Measurements from ENCODE around the gene C19orf44.
"Not testable (repeated sequence)": the region's sequence is repeated elsewhere in the genome, so short reads cannot be mapped to it uniquely, and the experiment has no call there.

Gene C19orf44

GRCh38 chr19:16495982-16496612 is at the start of gene C19orf44, which contains the start of gene CALR3:
C19orf44 (plus strand) TSS chr19:16496394; CDS start chr19:16500793, 4,399 bp downstream.
CALR3 (minus strand) TSS chr19:16496167; CDS start chr19:16496129, 38 bp downstream.
- peak within 1 kb of the TSS; percentile 82 for H3K4me3 ChIP-seq
- peak within 1 kb of the TSS; percentile 73 for H3K9ac ChIP-seq
- H3K36me3 ChIP-seq, result peaks cover 6% of the 10 kb centered on the region
- peaks cover 24% of the 10 kb centered on the region for H3K4me1 ChIP-seq
- peak within 1 kb of the TSS; percentile 94 for H3K4me2 ChIP-seq
- H4K20me1 ChIP-seq, result no peaks in the 10 kb centered on the region
- no peaks in the 10 kb centered on the region for H3K27me3 ChIP-seq
- TF ChIP-seq Cebpa-rat (IDR thresholded peaks at IDR 0.05), result no peak
- peak within 1 kb of the TSS; percentile 35; the same call in 1 of the 2 replicates for H3K27ac ChIP-seq
- no peaks in the 10 kb centered on the region for H3K9me3 ChIP-seq

GRCh38 chr19:16446724-16447368 is 49.3 kb upstream of the C19orf44 start:
- peaks cover 98% of the 10 kb centered on the region for H4K20me1 ChIP-seq
- H3K27me3 ChIP-seq, result no peaks in the 10 kb centered on the region
- peaks cover 84% of the 10 kb centered on the region for H3K4me1 ChIP-seq
- H3K9ac ChIP-seq, result peak overlapping the region; percentile 20; the same call in 1 of the 2 replicates
- H3K4me2 ChIP-seq, result peak overlapping the region; percentile 72
- peaks cover 31% of the 10 kb centered on the region for H3K36me3 ChIP-seq
- H3K9me3 ChIP-seq, result peaks cover 7% of the 10 kb centered on the region; the same call in 1 of the 2 replicates
- no peak overlapping the region for H3K27ac ChIP-seq
- TF ChIP-seq Cebpa-rat (IDR thresholded peaks at IDR 0.05), result peak; percentile 92
- H3K4me3 ChIP-seq, result no peak overlapping the region

- Histone ChIP-seq H3K4me1 (peaks cover 84% of the 10 kb centered on the region), H3K36me3 (peaks cover 19% of the 10 kb centered on the region), H4K20me1 (peaks cover 98% of the 10 kb centered on the region), H3K4me2 (peak overlapping the region; percentile 35; the same call in 1 of the 2 replicates)
- H3K9me3 ChIP-seq, H3K27me3 ChIP-seq, H3K27ac ChIP-seq, H3K9ac ChIP-seq, H3K4me3 ChIP-seq: not testable (repeated sequence)
Observed at GRCh38 chr19:16448872-16449271, 47.3 kb upstream of the C19orf44 start.

GRCh38 chr19:16449330-16449961 is 46.7 kb upstream of the C19orf44 start:
- H3K27ac ChIP-seq, result no peak overlapping the region
- H3K9ac ChIP-seq, result no peak overlapping the region
- H3K4me1 ChIP-seq, result peaks cover 84% of the 10 kb centered on the region
- H3K4me2 ChIP-seq, result peak overlapping the region; percentile 35; the same call in 1 of the 2 replicates
- no peak overlapping the region for H3K4me3 ChIP-seq
- peaks cover 98% of the 10 kb centered on the region for H4K20me1 ChIP-seq
- peaks cover 7% of the 10 kb centered on the region; the same call in 1 of the 2 replicates for H3K9me3 ChIP-seq
- peaks cover 19% of the 10 kb centered on the region for H3K36me3 ChIP-seq
- TF ChIP-seq Cebpa-rat (IDR thresholded peaks at IDR 0.05), result no peak
- H3K27me3 ChIP-seq, result no peaks in the 10 kb centered on the region

- no peak overlapping the region for H3K27ac ChIP-seq
- peaks cover 26% of the 10 kb centered on the region for H3K36me3 ChIP-seq
- H4K20me1 ChIP-seq, result peaks cover 98% of the 10 kb centered on the region
- TF ChIP-seq Cebpa-rat (IDR thresholded peaks at IDR 0.05), result no peak
- peak overlapping the region; percentile 34; the same call in 1 of the 2 replicates for H3K4me2 ChIP-seq
- H3K9ac ChIP-seq, result no peak overlapping the region
- peaks cover 84% of the 10 kb centered on the region for H3K4me1 ChIP-seq
- no peaks in the 10 kb centered on the region for H3K27me3 ChIP-seq
- peaks cover 7% of the 10 kb centered on the region; the same call in 1 of the 2 replicates for H3K9me3 ChIP-seq
- H3K4me3 ChIP-seq, result no peak overlapping the region
Observed at GRCh38 chr19:16452325-16452724, 43.9 kb upstream of the C19orf44 start.

- peak overlapping the region; percentile 98 for H3K4me2 ChIP-seq
- H4K20me1 ChIP-seq, result peaks cover 98% of the 10 kb centered on the region
- peaks cover 7% of the 10 kb centered on the region; the same call in 1 of the 2 replicates for H3K9me3 ChIP-seq
Observed at GRCh38 chr19:16454351-16454918, 41.8 kb upstream of the C19orf44 start.

GRCh38 chr19:16455489-16455888 is 40.7 kb upstream of the C19orf44 start:
- H3K9me3 ChIP-seq, result no peaks in the 10 kb centered on the region
- no peak overlapping the region for H3K4me3 ChIP-seq
- H3K4me1 ChIP-seq, result peaks cover 87% of the 10 kb centered on the region
- H3K27me3 ChIP-seq, result no peaks in the 10 kb centered on the region
- TF ChIP-seq Cebpa-rat (IDR thresholded peaks at IDR 0.05), result no peak
- H4K20me1 ChIP-seq, result peaks cover 98% of the 10 kb centered on the region
- H3K4me2 ChIP-seq, result peak overlapping the region; percentile 98
- H3K27ac ChIP-seq, result peak overlapping the region; percentile 79; the same call in 1 of the 2 replicates
- H3K9ac ChIP-seq, result no peak overlapping the region; the same call in 1 of the 2 replicates
- H3K36me3 ChIP-seq, result peaks cover 16% of the 10 kb centered on the region

More at GRCh38 chr19:16454351-16454918, 41.8 kb upstream of the C19orf44 start:
- H3K27me3 ChIP-seq, result no peaks in the 10 kb centered on the region
- H3K9ac ChIP-seq, result no peak overlapping the region; the same call in 1 of the 2 replicates
- TF ChIP-seq Cebpa-rat (IDR thresholded peaks at IDR 0.05), result no peak
- no peak overlapping the region for H3K27ac ChIP-seq
- no peak overlapping the region for H3K4me3 ChIP-seq
- H3K4me1 ChIP-seq, result peaks cover 84% of the 10 kb centered on the region
- H3K36me3 ChIP-seq, result peaks cover 26% of the 10 kb centered on the region

- Histone ChIP-seq H3K9ac (peak overlapping the region; percentile 54; the same call in 1 of the 2 replicates), H3K4me2 (peak overlapping the region; percentile 98), H3K4me1 (peaks cover 99% of the 10 kb centered on the region), H3K27me3 (no peaks in the 10 kb centered on the region), H3K4me3 (peak overlapping the region; percentile 24), H4K20me1 (peaks cover 99% of the 10 kb centered on the region), H3K36me3 (peaks cover 6% of the 10 kb centered on the region), H3K27ac (peak overlapping the region; percentile 79), H3K9me3 (no peaks in the 10 kb centered on the region)
- no peak for TF ChIP-seq Cebpa-rat (IDR thresholded peaks at IDR 0.05)
Observed at GRCh38 chr19:16456652-16457194, 39.5 kb upstream of the C19orf44 start.
